Gastrocnemius medialis (tissue), 4 donors: Measurements from ENCODE around the gene UNC13D. TPM values are rescaled to one million over a fixed set of nuclear protein-coding genes. Genes with fewer than 3 reads are reported as not detected.

Source experiments
- ATAC-seq, 2 donors: fragments of 150-250 bp; one replicate each; pipeline ENCODE4 v1.9.1; 2016
- DNase-seq, 2 donors: peaks; one replicate each; pipeline ENCODE4 v3.0.0-alpha.2; 2019
- H3K27ac ChIP-seq, 4 donors: fragments of 200-600 bp; sonication (generic); 1 replicate in 1 of 4; 2 replicates in 3 of 4; pipeline ENCODE4 v1.5.1; 2016 to 2018; ENCODE audit warnings: mild to moderate bottlenecking in 2 of 4, moderate library complexity in 1 of 4
- H3K27me3 ChIP-seq, 3 donors: fragments of 200-600 bp; sonication (generic) in 2 of 3; 1 replicate in 1 of 3; 2 replicates in 2 of 3; pipeline versions ENCODE4 v1.5.1 to v1.6.0; 2016 to 2019; ENCODE audit warnings: mild to moderate bottlenecking in 1 of 3, moderate library complexity in 1 of 3
- H3K36me3 ChIP-seq, 2 donors: fragments of 200-600 bp; sonication (generic) in 1 of 2; one replicate each; pipeline ENCODE4 v1.5.1; 2017 to 2018
- H3K4me1 ChIP-seq, 2 donors: fragments of 200-600 bp; sonication (generic) in 1 of 2; one replicate each; pipeline ENCODE4 v1.5.1; 2016 to 2017; ENCODE audit warnings: mild to moderate bottlenecking in 2 of 2
- H3K4me3 ChIP-seq, 4 donors: fragments of 200-600 bp; sonication (generic) in 3 of 4; 1 replicate in 1 of 4; 2 replicates in 3 of 4; pipeline ENCODE4 v1.5.1; 2016 to 2019; ENCODE audit warnings: mild to moderate bottlenecking in 2 of 4
- H3K9me3 ChIP-seq, 3 donors: fragments of 200-600 bp; sonication (generic) in 2 of 3; 1 replicate in 1 of 3; 2 replicates in 2 of 3; pipeline ENCODE4 v1.5.1; 2016 to 2019
- POLR2A ChIP-seq, 2 donors: fragments of 450-650 bp; IDR thresholded peaks; one replicate each; pipeline ENCODE4 v1.6.1; 2017; ENCODE audit warnings: antibody characterized with exemption in 2 of 2, mild to moderate bottlenecking in 2 of 2, moderate library complexity in 2 of 2
- in situ Hi-C, 4 donors: fragments of 200-750 bp; cut with MboI; loops; one replicate each; pipeline versions ENCODE4 v1.15.0 to v1.8.0; 2017; ENCODE audit warnings: low sequenced_read_pairs in 4 of 4
- intact Hi-C: fragments of 100-400 bp; cut with DNase I; formaldehyde crosslinking; loops from one replicate; pipeline ENCODE4 v1.15.1; 2023; ENCODE audit warnings: low total_unique reads
- total RNA-seq, 4 donors: library from RNA; depleted of rRNA; stranded (reverse); fragments of >200 nt; gene quantifications; one replicate each; pipeline versions ENCODE4 v1.1.0 to v1.2.3, GENCODE V29; 2016
- TF ChIP-seq, protein P1 (sequence below), 5 experiments: fragments of 450-650 bp in 3 of 5; fragments of 200-600 bp in 2 of 5; sonication (generic) in 2 of 5; IDR thresholded peaks in 4 of 5; conservative IDR thresholded peaks in 1 of 5; 1 replicate in 4 of 5; 2 replicates in 1 of 5; pipeline ENCODE4 v1.5.1; 2016 to 2019; ENCODE audit warnings: antibody characterized with exemption in 5 of 5, mild to moderate bottlenecking in 3 of 5, moderate library complexity in 3 of 5

UNC13D gene
- 1 to 10 TPM; 1.3 to 9.4 (median 4.6) TPM for total RNA-seq

DNA sequence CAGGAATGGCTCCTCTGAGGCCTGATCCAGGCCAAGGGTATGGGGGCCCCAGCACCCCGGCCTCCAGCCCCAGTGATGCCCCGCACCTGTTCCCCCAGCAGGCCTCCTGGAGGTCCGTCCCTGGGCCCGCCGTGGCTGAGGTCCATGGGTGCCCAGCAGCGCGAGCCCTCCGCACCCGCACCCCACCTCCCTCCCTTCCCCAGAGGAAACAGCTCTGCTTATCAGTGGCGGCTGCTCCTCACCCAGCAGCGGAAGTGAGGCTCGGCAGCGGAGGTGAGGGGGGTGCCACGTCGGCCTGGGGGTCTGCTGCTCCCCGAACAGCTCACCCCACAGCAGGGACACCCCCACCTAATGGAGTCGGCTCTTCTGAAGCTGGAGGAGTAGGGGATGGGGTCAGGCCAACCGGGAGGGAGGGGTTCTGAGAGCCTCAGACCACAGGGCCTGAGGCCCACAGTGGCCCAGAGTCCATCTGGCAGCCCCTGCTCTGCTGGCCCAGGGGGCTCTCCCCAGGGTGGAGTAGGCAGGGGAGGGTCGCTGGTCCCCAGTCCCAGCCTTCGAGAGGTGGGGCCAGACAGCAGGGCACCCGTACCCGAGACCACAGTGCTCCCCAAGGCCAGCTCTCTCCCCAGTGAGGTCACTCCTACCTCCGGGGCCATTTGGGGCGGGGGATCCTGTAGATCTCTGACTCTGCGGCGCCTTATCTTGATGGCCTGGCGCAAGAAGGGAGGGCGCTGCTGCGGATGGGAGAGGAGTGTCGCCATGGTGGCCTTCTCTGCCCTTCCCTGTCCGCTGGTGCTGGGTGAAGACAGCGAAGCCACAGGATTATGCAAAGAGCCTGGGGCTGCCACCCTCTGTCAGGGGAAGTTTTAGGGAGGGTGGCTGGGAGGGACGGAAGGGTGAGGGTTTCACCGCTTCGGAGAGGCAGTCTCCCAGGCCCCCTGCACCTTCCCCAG, at the start of gene UNC13D:
TSS of gene UNC13D (minus strand) at position 828 of the 953 bp plus-strand sequence. CDS start at position 761, 67 bp downstream.
- intact Hi-C loops (loop anchor here (2.0 kb wide), 2 partner anchors 59 to 151 kb away; partner anchors contain the start of gene UNK), in situ Hi-C loops (no loop called here)
- peak within 1 kb of the TSS; percentile 95 to 99 (median 95) for H3K27ac ChIP-seq
- DNase-seq, result peak in 1 of 2 donors; percentile 61
- no peaks in the 10 kb centered on the region for H3K9me3 ChIP-seq
- no peaks in the 10 kb centered on the region for H3K27me3 ChIP-seq
- H3K4me3 ChIP-seq, result peak within 1 kb of the TSS in 1 of 4 donors; percentile 16
- peak in 1 of 2 donors; percentile 4 for ATAC-seq
- peaks cover 0 to 42% of the 10 kb centered on the region in 2 donors for H3K36me3 ChIP-seq
- H3K4me1 ChIP-seq, result peaks cover 38% of the 10 kb centered on the region in 2 donors
- TF ChIP-seq POLR2A (IDR thresholded peaks at IDR 0.05), result no peak
- TF ChIP-seq, protein P1, sequence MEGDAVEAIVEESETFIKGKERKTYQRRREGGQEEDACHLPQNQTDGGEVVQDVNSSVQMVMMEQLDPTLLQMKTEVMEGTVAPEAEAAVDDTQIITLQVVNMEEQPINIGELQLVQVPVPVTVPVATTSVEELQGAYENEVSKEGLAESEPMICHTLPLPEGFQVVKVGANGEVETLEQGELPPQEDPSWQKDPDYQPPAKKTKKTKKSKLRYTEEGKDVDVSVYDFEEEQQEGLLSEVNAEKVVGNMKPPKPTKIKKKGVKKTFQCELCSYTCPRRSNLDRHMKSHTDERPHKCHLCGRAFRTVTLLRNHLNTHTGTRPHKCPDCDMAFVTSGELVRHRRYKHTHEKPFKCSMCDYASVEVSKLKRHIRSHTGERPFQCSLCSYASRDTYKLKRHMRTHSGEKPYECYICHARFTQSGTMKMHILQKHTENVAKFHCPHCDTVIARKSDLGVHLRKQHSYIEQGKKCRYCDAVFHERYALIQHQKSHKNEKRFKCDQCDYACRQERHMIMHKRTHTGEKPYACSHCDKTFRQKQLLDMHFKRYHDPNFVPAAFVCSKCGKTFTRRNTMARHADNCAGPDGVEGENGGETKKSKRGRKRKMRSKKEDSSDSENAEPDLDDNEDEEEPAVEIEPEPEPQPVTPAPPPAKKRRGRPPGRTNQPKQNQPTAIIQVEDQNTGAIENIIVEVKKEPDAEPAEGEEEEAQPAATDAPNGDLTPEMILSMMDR (IDR thresholded peaks at IDR 0.05 in 4 of 5, conservative IDR thresholded peaks at IDR 0.05 in 1 of 5), result no peak

- Histone ChIP-seq H3K27ac (peak overlapping the region in 2 of 4 donors; percentile 96), H3K4me3 (no peak overlapping the region), H3K36me3 (peaks cover 0 to 17% of the 10 kb centered on the region in 2 donors), H3K4me1 (peaks cover 16 to 28% of the 10 kb centered on the region in 2 donors), H3K9me3 (no peaks in the 10 kb centered on the region), H3K27me3 (no peaks in the 10 kb centered on the region)
- in situ Hi-C loops (loop anchor here in 1 of 4 donors (25.0 kb wide), 1 partner anchor 131 kb away; the partner anchor contains the start of gene GALK1), intact Hi-C loops (no loop called here)
- DNase-seq, result no peak
- ATAC-seq, result no peak
- TF ChIP-seq POLR2A (IDR thresholded peaks at IDR 0.05), result no peak
- TF ChIP-seq, protein P1 (IDR thresholded peaks at IDR 0.05 in 4 of 5, conservative IDR thresholded peaks at IDR 0.05 in 1 of 5), result no peak
Observed at GRCh38 chr17:75893305-75894048, 49.3 kb upstream of the UNC13D start.

GRCh38 chr17:75892556-75893224, 48.5 kb upstream of the UNC13D start:
- Histone ChIP-seq H3K27me3 (no peaks in the 10 kb centered on the region), H3K36me3 (peaks cover 0 to 12% of the 10 kb centered on the region in 2 donors), H3K4me1 (peaks cover 16 to 28% of the 10 kb centered on the region in 2 donors), H3K27ac (no peak overlapping the region), H3K4me3 (no peak overlapping the region), H3K9me3 (no peaks in the 10 kb centered on the region)
- in situ Hi-C loops, result loop anchor here in 1 of 4 donors (25.0 kb wide), 1 partner anchor 130 kb away; the partner anchor contains the start of gene GALK1
- TF ChIP-seq, protein P1 (IDR thresholded peaks at IDR 0.05 in 4 of 5, conservative IDR thresholded peaks at IDR 0.05 in 1 of 5), result no peak
- TF ChIP-seq POLR2A (IDR thresholded peaks at IDR 0.05), result no peak
- DNase-seq (no peak), ATAC-seq (no peak)
- intact Hi-C loops, result no loop called here
